Parathyroid adenoma (tissue), 2 donors: Measurements from ENCODE around the gene BIN1.

ENCODE experiments used
- H2AFZ ChIP-seq: fragments of 300-600 bp; sonication (generic); one replicate; pipeline ENCODE4 v1.7.0; 2017; ENCODE audit warnings: antibody characterized with exemption, mild to moderate bottlenecking
- H3K27ac ChIP-seq: fragments of 300-600 bp; sonication (generic); one replicate; pipeline ENCODE4 v1.7.0; 2017
- H3K27me3 ChIP-seq: fragments of 300-600 bp; sonication (generic); one replicate; pipeline ENCODE4 v1.7.0; 2017; ENCODE audit warnings: low read length; ENCODE audit not compliant: control insufficient read depth, insufficient read depth
- H3K36me3 ChIP-seq: fragments of 300-600 bp; sonication (generic); one replicate; pipeline ENCODE4 v1.7.0; 2017; ENCODE audit warnings: low read length; ENCODE audit not compliant: control insufficient read depth, insufficient read depth
- H3K4me1 ChIP-seq: fragments of 300-600 bp; sonication (generic); one replicate; pipeline ENCODE4 v1.7.0; 2017; ENCODE audit warnings: control low read depth
- H3K4me2 ChIP-seq: fragments of 300-600 bp; sonication (generic); one replicate; pipeline ENCODE4 v1.7.0; 2017; ENCODE audit warnings: low read length
- H3K4me3 ChIP-seq: fragments of 300-600 bp; sonication (generic); one replicate; pipeline ENCODE4 v1.7.0; 2017; ENCODE audit warnings: low read depth, low read length
- H3K79me2 ChIP-seq: fragments of 300-600 bp; sonication (generic); one replicate; pipeline ENCODE4 v1.7.0; 2017; ENCODE audit warnings: control low read depth
- H3K9ac ChIP-seq: fragments of 300-600 bp; sonication (generic); one replicate; pipeline ENCODE4 v1.7.0; 2017; ENCODE audit warnings: mild to moderate bottlenecking
- H3K9me3 ChIP-seq: fragments of 300-600 bp; sonication (generic); one replicate; pipeline ENCODE4 v1.7.0; 2017; ENCODE audit warnings: low read length; ENCODE audit not compliant: control insufficient read depth
- CTCF ChIP-seq: fragments of 300-600 bp; sonication (generic); IDR thresholded peaks from one replicate; pipeline ENCODE4 v1.7.0; 2017; ENCODE audit warnings: antibody characterized with exemption, mild to moderate bottlenecking
- donor health status: primary hyperparathyroidism.

BIN1 gene

GRCh38 chr2:127055786-127056076 lies 51.2 kb downstream of the BIN1 start:
- no peaks in the 10 kb centered on the region for H3K27me3 ChIP-seq
- H3K79me2 ChIP-seq, result no peaks in the 10 kb centered on the region

GRCh38 chr2:127054996-127055785 lies 51.8 kb downstream of the BIN1 start:
- Histone ChIP-seq H3K9ac (no peak overlapping the region), H3K4me1 (no peaks in the 10 kb centered on the region), H3K4me2 (no peak overlapping the region), H2AFZ (no peak overlapping the region), H3K36me3 (no peaks in the 10 kb centered on the region), H3K27me3 (no peaks in the 10 kb centered on the region), H3K27ac (no peak overlapping the region), H3K79me2 (no peaks in the 10 kb centered on the region), H3K9me3 (no peaks in the 10 kb centered on the region), H3K4me3 (no peak overlapping the region)
- no peak for TF ChIP-seq CTCF

More at GRCh38 chr2:127055786-127056076, 51.2 kb downstream of the BIN1 start:
- Histone ChIP-seq H3K9ac (no peak overlapping the region), H2AFZ (no peak overlapping the region), H3K9me3 (no peaks in the 10 kb centered on the region), H3K27ac (no peak overlapping the region), H3K4me3 (no peak overlapping the region), H3K4me1 (no peaks in the 10 kb centered on the region), H3K4me2 (no peak overlapping the region), H3K36me3 (no peaks in the 10 kb centered on the region)
- no peak for TF ChIP-seq CTCF

GRCh38 chr2:127054604-127054930 lies 52.4 kb downstream of the BIN1 start:
- no peaks in the 10 kb centered on the region for H3K9me3 ChIP-seq
- H3K27me3 ChIP-seq, result no peaks in the 10 kb centered on the region
- H3K4me3 ChIP-seq, result no peak overlapping the region
- H3K79me2 ChIP-seq, result no peaks in the 10 kb centered on the region
- H3K4me2 ChIP-seq, result no peak overlapping the region
- TF ChIP-seq CTCF, result no peak
- H3K4me1 ChIP-seq, result no peaks in the 10 kb centered on the region
- no peak overlapping the region for H2AFZ ChIP-seq
- no peaks in the 10 kb centered on the region for H3K36me3 ChIP-seq
- no peak overlapping the region for H3K27ac ChIP-seq
- H3K9ac ChIP-seq, result no peak overlapping the region

GRCh38 chr2:127053731-127054603 lies 53.0 kb downstream of the BIN1 start:
- Histone ChIP-seq H3K9ac (no peak overlapping the region), H3K9me3 (no peaks in the 10 kb centered on the region), H2AFZ (no peak overlapping the region), H3K36me3 (no peaks in the 10 kb centered on the region), H3K4me1 (no peaks in the 10 kb centered on the region), H3K27ac (no peak overlapping the region), H3K79me2 (no peaks in the 10 kb centered on the region), H3K27me3 (no peaks in the 10 kb centered on the region), H3K4me2 (no peak overlapping the region), H3K4me3 (no peak overlapping the region)
- no peak for TF ChIP-seq CTCF
